Thoracic aorta (tissue), 2 donors: Measurements from ENCODE around the gene CCDC106. TPM values are rescaled to one million over a fixed set of nuclear protein-coding genes. Genes with fewer than 3 reads are reported as not detected.

Experiments
- ATAC-seq: fragments of 150-250 bp; one replicate; pipeline ENCODE4 v1.8.0; 2017; ENCODE audit warnings: low read depth; ENCODE audit not compliant: insufficient number of reproducible peaks, low FRiP score
- DNase-seq: peaks from one replicate; pipeline ENCODE4 v3.0.0-alpha.2; 2020; ENCODE audit warnings: low spot score
- H3K27ac ChIP-seq, 2 donors: fragments of 200-600 bp; sonication (generic); 1 replicate in 1 of 2; 2 replicates in 1 of 2; pipeline ENCODE4 v1.5.1; 2016; ENCODE audit warnings: mild to moderate bottlenecking in 2 of 2, moderate library complexity in 2 of 2
- H3K27me3 ChIP-seq: fragments of 200-600 bp; sonication (generic); replicated peaks from 2 replicates; pipeline ENCODE4 v1.6.0; 2016; ENCODE audit warnings: mild to moderate bottlenecking; ENCODE audit not compliant: insufficient read depth
- H3K36me3 ChIP-seq: fragments of 200-600 bp; sonication (generic); one replicate; pipeline ENCODE4 v1.5.1; 2016
- H3K4me1 ChIP-seq, 2 donors: fragments of 200-600 bp; sonication (generic); 1 replicate in 1 of 2; 2 replicates in 1 of 2; pipeline versions ENCODE4 v1.5.1 to v1.6.0; 2016; ENCODE audit warnings: low read depth in 2 of 2, mild to moderate bottlenecking in 1 of 2; ENCODE audit not compliant: control insufficient read depth in 1 of 2
- H3K4me3 ChIP-seq: fragments of 200-600 bp; sonication (generic); 2 replicates; pipeline ENCODE4 v1.5.1; 2016; ENCODE audit warnings: mild to moderate bottlenecking
- H3K9me3 ChIP-seq: fragments of 200-600 bp; sonication (generic); 2 replicates; pipeline ENCODE4 v1.5.1; 2016
- CTCF ChIP-seq: fragments of 200-600 bp; sonication (generic); IDR thresholded peaks from one replicate; pipeline ENCODE4 v1.5.1; 2019; ENCODE audit warnings: antibody characterized with exemption
- total RNA-seq, 2 donors: library from RNA; depleted of rRNA; stranded (reverse); fragments of >200 nt; gene quantifications; one replicate each; pipeline versions ENCODE4 v1.1.0 to v1.2.3, GENCODE V29; 2016

CCDC106 gene
- total RNA-seq, 2 donors from 2014 or later: 10.5 to 14.8 TPM

- Histone ChIP-seq H3K9me3 (no peaks in the 10 kb centered on the region), H3K4me1 (peaks cover 26 to 40% of the 10 kb centered on the region in 2 donors), H3K27ac (peak overlapping the region; percentile 42 to 77), H3K4me3 (peak overlapping the region; percentile 96), H3K36me3 (peaks cover 6% of the 10 kb centered on the region), H3K27me3 (no peaks in the 10 kb centered on the region)
- DNase-seq (no peak), ATAC-seq (no peak)
- no peak for TF ChIP-seq CTCF
Observed at GRCh38 chr19:55649268-55650125, 1.5 kb downstream of the CCDC106 start.

- ATAC-seq (no peak), DNase-seq (no peak)
- Histone ChIP-seq H3K4me3 (no peak overlapping the region), H3K36me3 (peaks cover 4% of the 10 kb centered on the region), H3K4me1 (peaks cover 23 to 33% of the 10 kb centered on the region in 2 donors), H3K27me3 (no peaks in the 10 kb centered on the region), H3K27ac (no peak overlapping the region), H3K9me3 (no peaks in the 10 kb centered on the region)
- TF ChIP-seq CTCF: no peak
Observed at GRCh38 chr19:55650126-55650557, 2.1 kb downstream of the CCDC106 start.

- Histone ChIP-seq H3K9me3 (no peaks in the 10 kb centered on the region), H3K27me3 (no peaks in the 10 kb centered on the region), H3K4me3 (no peak overlapping the region), H3K36me3 (no peaks in the 10 kb centered on the region), H3K4me1 (peaks cover 23 to 33% of the 10 kb centered on the region in 2 donors), H3K27ac (no peak overlapping the region)
- TF ChIP-seq CTCF: no peak
- ATAC-seq (no peak), DNase-seq (no peak)
Observed at GRCh38 chr19:55650602-55651230, 2.7 kb downstream of the CCDC106 start.

- H3K4me3 ChIP-seq: no peak overlapping the region
- H3K4me1 ChIP-seq: peaks cover 27 to 38% of the 10 kb centered on the region in 2 donors
- no peaks in the 10 kb centered on the region for H3K9me3 ChIP-seq
- H3K27ac ChIP-seq: no peak overlapping the region
- no peak for TF ChIP-seq CTCF
- DNase-seq (no peak), ATAC-seq (no peak)
- no peaks in the 10 kb centered on the region for H3K27me3 ChIP-seq
- no peaks in the 10 kb centered on the region for H3K36me3 ChIP-seq
Observed at GRCh38 chr19:55651236-55651635, 3.2 kb downstream of the CCDC106 start.
